Tibial nerve (tissue), 4 donors: ENCODE results near the gene EIF2AK3. TPM values are rescaled to one million over a fixed set of nuclear protein-coding genes. Genes with fewer than 3 reads are reported as not detected.

ENCODE experiments used
- DNase-seq, 2 donors: peaks; one replicate each; pipeline ENCODE4 v3.0.0-alpha.2; 2019; ENCODE audit warnings: low spot score in 2 of 2
- H3K27ac ChIP-seq, 4 donors: fragments of 200-600 bp; sonication (generic) in 3 of 4; one replicate each; pipeline ENCODE4 v1.5.1; 2017 to 2019; ENCODE audit warnings: mild to moderate bottlenecking in 1 of 4
- H3K27me3 ChIP-seq, 2 donors: fragments of 200-600 bp; sonication (generic) in 1 of 2; one replicate each; pipeline versions ENCODE4 v1.5.1 to v1.6.0; 2017 to 2019
- H3K36me3 ChIP-seq, 3 donors: fragments of 200-600 bp; sonication (generic); one replicate each; pipeline ENCODE4 v1.5.1; 2018 to 2019
- H3K4me1 ChIP-seq, 4 donors: fragments of 200-600 bp; sonication (generic) in 3 of 4; one replicate each; pipeline ENCODE4 v1.5.1; 2017 to 2019
- H3K4me3 ChIP-seq, 4 donors: fragments of 200-600 bp; sonication (generic) in 3 of 4; one replicate each; pipeline ENCODE4 v1.5.1; 2017 to 2019; ENCODE audit warnings: mild to moderate bottlenecking in 1 of 4, moderate library complexity in 1 of 4
- H3K9me3 ChIP-seq, 4 donors: fragments of 200-600 bp; sonication (generic) in 3 of 4; one replicate each; pipeline ENCODE4 v1.5.1; 2017 to 2019
- EP300 ChIP-seq, 2 donors: sonication (generic); formaldehyde crosslinking; IDR thresholded peaks; one replicate each; pipeline ENCODE4 v1.6.1; 2017; ENCODE audit warnings: antibody characterized with exemption in 2 of 2, mild to moderate bottlenecking in 1 of 2
- POLR2A ChIP-seq, 2 donors: fragments of 450-650 bp; IDR thresholded peaks; one replicate each; pipeline ENCODE4 v1.6.1; 2017; ENCODE audit warnings: antibody characterized with exemption in 2 of 2, mild to moderate bottlenecking in 2 of 2, moderate library complexity in 2 of 2
- WGBS, 2 donors: methylation state at CpG; one replicate each; pipeline ENCODE4 v1.1.5; 2018; 5-methylcytosine and 5-hydroxymethylcytosine counted together
- total RNA-seq, 4 donors: library from RNA; depleted of rRNA; stranded (reverse); fragments of >200 nt; gene quantifications; one replicate each; pipeline ENCODE4 v1.1.0, GENCODE V29; 2016
- TF ChIP-seq, protein P1 (sequence below), 5 experiments: fragments of 200-600 bp in 3 of 5; fragments of 450-650 bp in 2 of 5; sonication (generic) in 3 of 5; IDR thresholded peaks; one replicate each; pipeline ENCODE4 v1.5.1; 2016 to 2019; ENCODE audit warnings: antibody characterized with exemption in 5 of 5, mild to moderate bottlenecking in 3 of 5, moderate library complexity in 2 of 5

The EIF2AK3 gene
- total RNA-seq, 4 donors from 2014 or later = 19.8 to 29.1 (median 25.9) TPM

GRCh38 chr2:88637464-88637863, 10.2 kb upstream of the EIF2AK3 start:
- Histone ChIP-seq H3K36me3 (no peaks in the 10 kb centered on the region), H3K4me3 (no peak overlapping the region), H3K4me1 (no peaks in the 10 kb centered on the region), H3K27me3 (no peaks in the 10 kb centered on the region), H3K9me3 (peaks cover 0 to 10% (median 0%) of the 10 kb centered on the region in 4 donors), H3K27ac (no peak overlapping the region)
- 74 to 88% methylated on average over 2 of the region's 2 CpGs for WGBS, 2 donors
- TF ChIP-seq EP300 (IDR thresholded peaks at IDR 0.05) (no peak), POLR2A (IDR thresholded peaks at IDR 0.05) (no peak)
- TF ChIP-seq, protein P1, sequence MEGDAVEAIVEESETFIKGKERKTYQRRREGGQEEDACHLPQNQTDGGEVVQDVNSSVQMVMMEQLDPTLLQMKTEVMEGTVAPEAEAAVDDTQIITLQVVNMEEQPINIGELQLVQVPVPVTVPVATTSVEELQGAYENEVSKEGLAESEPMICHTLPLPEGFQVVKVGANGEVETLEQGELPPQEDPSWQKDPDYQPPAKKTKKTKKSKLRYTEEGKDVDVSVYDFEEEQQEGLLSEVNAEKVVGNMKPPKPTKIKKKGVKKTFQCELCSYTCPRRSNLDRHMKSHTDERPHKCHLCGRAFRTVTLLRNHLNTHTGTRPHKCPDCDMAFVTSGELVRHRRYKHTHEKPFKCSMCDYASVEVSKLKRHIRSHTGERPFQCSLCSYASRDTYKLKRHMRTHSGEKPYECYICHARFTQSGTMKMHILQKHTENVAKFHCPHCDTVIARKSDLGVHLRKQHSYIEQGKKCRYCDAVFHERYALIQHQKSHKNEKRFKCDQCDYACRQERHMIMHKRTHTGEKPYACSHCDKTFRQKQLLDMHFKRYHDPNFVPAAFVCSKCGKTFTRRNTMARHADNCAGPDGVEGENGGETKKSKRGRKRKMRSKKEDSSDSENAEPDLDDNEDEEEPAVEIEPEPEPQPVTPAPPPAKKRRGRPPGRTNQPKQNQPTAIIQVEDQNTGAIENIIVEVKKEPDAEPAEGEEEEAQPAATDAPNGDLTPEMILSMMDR (IDR thresholded peaks at IDR 0.05) = no peak
- no peak for DNase-seq

DNA sequence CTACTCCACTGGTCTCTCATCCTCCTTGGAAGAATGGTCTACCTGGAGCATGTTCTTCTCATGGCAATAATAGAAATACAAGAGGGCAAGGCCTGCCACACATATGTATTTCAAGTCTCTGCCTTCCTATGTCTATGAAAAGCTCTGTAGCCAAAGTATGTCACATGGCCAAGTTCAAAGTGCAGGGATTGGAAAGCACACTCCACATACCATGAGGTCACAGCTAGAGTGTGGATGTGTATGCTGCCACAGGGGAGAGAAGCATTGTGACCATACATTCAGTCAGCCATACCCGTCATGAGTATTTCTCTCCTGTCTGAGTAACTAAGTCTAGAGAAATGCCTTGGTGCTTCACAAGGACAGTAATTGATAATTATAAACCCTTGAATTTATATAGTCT, 8.8 kb upstream of the EIF2AK3 start:
- Histone ChIP-seq H3K27me3 (no peaks in the 10 kb centered on the region), H3K9me3 (peaks cover 0 to 10% (median 0%) of the 10 kb centered on the region in 4 donors), H3K27ac (no peak overlapping the region), H3K4me3 (no peak overlapping the region), H3K4me1 (no peaks in the 10 kb centered on the region), H3K36me3 (no peaks in the 10 kb centered on the region)
- TF ChIP-seq, protein P1 (IDR thresholded peaks at IDR 0.05) = no peak
- TF ChIP-seq POLR2A (IDR thresholded peaks at IDR 0.05) (no peak), EP300 (IDR thresholded peaks at IDR 0.05) (no peak)
- no peak for DNase-seq
- WGBS, 2 donors = 84 to 93% methylated on average over 1 of the region's 1 CpG

DNA sequence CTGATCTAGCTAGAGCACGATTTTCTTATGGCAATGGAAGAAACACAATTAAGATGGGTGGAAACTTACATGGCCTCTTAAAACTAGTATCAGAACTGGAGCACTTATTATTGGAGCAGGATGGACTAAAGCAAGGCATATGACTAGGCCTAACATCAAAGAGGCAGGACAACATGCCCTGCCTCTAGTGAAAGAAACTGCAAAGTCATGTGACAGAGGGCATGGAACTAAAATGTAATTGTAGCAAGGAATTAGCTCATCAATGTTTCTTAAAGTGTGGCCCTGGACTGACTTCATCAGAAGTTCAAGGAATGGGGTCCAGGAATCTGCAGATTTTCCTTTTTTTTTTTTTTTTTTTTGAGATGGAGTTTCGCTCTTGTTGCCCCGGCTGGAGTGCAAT, 5.3 kb upstream of the EIF2AK3 start:
- Histone ChIP-seq H3K36me3 (no peaks in the 10 kb centered on the region), H3K4me3 (no peak overlapping the region), H3K27me3 (no peaks in the 10 kb centered on the region), H3K4me1 (peaks cover 0 to 11% (median 2%) of the 10 kb centered on the region in 4 donors), H3K27ac (no peak overlapping the region), H3K9me3 (no peaks in the 10 kb centered on the region)
- TF ChIP-seq, protein P1 (IDR thresholded peaks at IDR 0.05) = no peak
- TF ChIP-seq EP300 (IDR thresholded peaks at IDR 0.05) (no peak), POLR2A (IDR thresholded peaks at IDR 0.05) (no peak)
- no peak for DNase-seq
- 84 to 95% methylated on average over 3 of the region's 3 CpGs for WGBS, 2 donors

DNA sequence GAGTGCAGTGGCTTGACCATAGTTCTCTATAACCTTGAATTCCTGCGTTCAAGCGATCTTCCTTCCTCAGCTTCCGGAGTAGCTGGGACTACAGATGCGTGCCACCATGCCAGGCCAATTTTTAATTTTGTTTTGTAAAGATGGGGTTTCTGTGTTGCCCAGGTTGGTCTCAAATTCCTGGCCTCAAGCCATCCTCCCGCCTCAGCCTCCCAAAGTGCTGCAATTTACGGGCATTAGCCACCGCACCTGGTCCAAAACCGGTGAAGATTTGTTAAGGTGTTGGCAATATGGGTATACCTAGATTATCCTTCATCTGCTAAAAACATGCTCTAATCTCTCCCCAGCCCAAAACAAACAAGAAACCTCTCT, 1.3 kb upstream of the EIF2AK3 start:
- H3K27ac ChIP-seq = peak overlapping the region; percentile 96 to 99 (median 96)
- DNase-seq = no peak

GRCh38 chr2:88627856-88628570, 749 bp upstream of the EIF2AK3 start:
- no peaks in the 10 kb centered on the region for H3K27me3 ChIP-seq
- 4% methylated on average over 21 of the region's 21 CpGs for WGBS, 2 donors

More for the DNA sequence above, 1.3 kb upstream of the EIF2AK3 start:
- no peaks in the 10 kb centered on the region for H3K9me3 ChIP-seq
- no peaks in the 10 kb centered on the region for H3K27me3 ChIP-seq
- TF ChIP-seq, protein P1 (IDR thresholded peaks at IDR 0.05) = no peak
- TF ChIP-seq EP300 (IDR thresholded peaks at IDR 0.05) (no peak), POLR2A (IDR thresholded peaks at IDR 0.05) (no peak)
- H3K4me1 ChIP-seq = peaks cover 0 to 38% (median 22%) of the 10 kb centered on the region in 4 donors
- H3K36me3 ChIP-seq = no peaks in the 10 kb centered on the region
- H3K4me3 ChIP-seq = peak overlapping the region; percentile 36 to 93 (median 57)
- 89 to 92% methylated on average over 8 of the region's 8 CpGs for WGBS, 2 donors

More at GRCh38 chr2:88627856-88628570, 749 bp upstream of the EIF2AK3 start:
- peak; percentile 94 to 98 for TF ChIP-seq EP300 (IDR thresholded peaks at IDR 0.05)
- TF ChIP-seq, protein P1 (IDR thresholded peaks at IDR 0.05) = no peak
- peak; percentile 87 to 95 for TF ChIP-seq POLR2A (IDR thresholded peaks at IDR 0.05)
- peak overlapping the region; percentile 36 to 93 (median 57) for H3K4me3 ChIP-seq
- no peaks in the 10 kb centered on the region for H3K36me3 ChIP-seq
- H3K9me3 ChIP-seq = no peaks in the 10 kb centered on the region
- peaks cover 0 to 42% (median 22%) of the 10 kb centered on the region in 4 donors for H3K4me1 ChIP-seq
- H3K27ac ChIP-seq = peak overlapping the region; percentile 96 to 99 (median 96)
- DNase-seq = peak; percentile 87 to 94
